Activated CD8-positive, alpha-beta T cell treated with anti-CD3 and anti-CD28 coated beads for 36 hours (primary cell): ENCODE data around the gene ARSG. TPM values are rescaled to one million over a fixed set of nuclear protein-coding genes. Genes with fewer than 3 reads are reported as not detected.

Experiments
- ATAC-seq: fragments of 200-7000 bp; cut with Tn5 transposase; one replicate; pipeline ENCODE4 v1.10.0; 2021; ENCODE audit warnings: mild to moderate bottlenecking, moderate library complexity
- CTCF ChIA-PET: fragments of 350-600 bp; sonication (Branson Sonifier 250); formaldehyde crosslinking; loops from one replicate; lab custom pipeline; 2021; ENCODE audit warnings: antibody characterized with exemption; lab: Charles Lee
- POLR2A ChIA-PET: fragments of 350-600 bp; sonication (Branson Sonifier 250); formaldehyde crosslinking; loops from one replicate; lab custom pipeline; 2021; ENCODE audit warnings: antibody characterized with exemption; lab: Charles Lee
- DNase-seq: peaks from one replicate; pipeline ENCODE4 v3.0.0-alpha.2; 2020
- H3K27ac Mint-ChIP-seq: one replicate; pipeline ENCODE4 v1.8.0; 2021; ENCODE audit warnings: mild to moderate bottlenecking, mixed read lengths
- H3K27me3 Mint-ChIP-seq: one replicate; pipeline ENCODE4 v1.8.0; 2021; ENCODE audit warnings: mixed read lengths
- H3K36me3 Mint-ChIP-seq: one replicate; pipeline ENCODE4 v1.8.0; 2021; ENCODE audit warnings: low read depth, mixed read lengths
- H3K4me1 Mint-ChIP-seq: one replicate; pipeline ENCODE4 v1.8.0; 2021; ENCODE audit warnings: low read depth, mixed read lengths
- H3K4me3 Mint-ChIP-seq: one replicate; pipeline ENCODE4 v1.8.0; 2021; ENCODE audit warnings: mild to moderate bottlenecking, moderate library complexity, mixed read lengths
- H3K9me3 Mint-ChIP-seq: one replicate; pipeline ENCODE4 v1.8.0; 2021; ENCODE audit warnings: mixed read lengths
- CTCF ChIP-seq: fragments of 200-600 bp; IDR thresholded peaks from one replicate; pipeline ENCODE4 v1.8.0; 2022; ENCODE audit warnings: antibody characterized with exemption, mild to moderate bottlenecking
- intact Hi-C: fragments of 100-400 bp; cut with micrococcal nuclease; formaldehyde crosslinking; loops from one replicate; pipeline ENCODE4 v1.10.0; 2022
- total RNA-seq, 2 experiments: library from RNA; stranded (reverse); gene quantifications; one replicate each; pipeline ENCODE4 v1.2.3, GENCODE V29; 2021

ARSG gene
- total RNA-seq, 2 experiments from 2014 or later = 7.2 to 8.4 TPM

GRCh38 chr17:68440526-68440925 is 149.2 kb downstream of the ARSG start:
- ChIA-PET POLR2A (interaction anchor here (1.9 kb wide), 1 partner anchor 18 kb away, joined by 6 read pairs; no protein-coding TSS in a partner anchor), CTCF (interaction anchor here (1.1 to 11.4 kb wide), 4 partner anchors 18 to 177 kb away, joined by 3 to 166 read pairs (median 13); partner anchors contain the start of gene WIPI1)
- peaks cover 3% of the 10 kb centered on the region for H3K36me3 Mint-ChIP-seq
- no peaks in the 10 kb centered on the region for H3K9me3 Mint-ChIP-seq
- intact Hi-C loops = no loop called here
- no peak for DNase-seq
- ATAC-seq = no peak
- H3K4me3 Mint-ChIP-seq = no peak overlapping the region
- no peaks in the 10 kb centered on the region for H3K27me3 Mint-ChIP-seq
- H3K4me1 Mint-ChIP-seq = peaks cover 35% of the 10 kb centered on the region
- TF ChIP-seq CTCF = no peak
- H3K27ac Mint-ChIP-seq = peak overlapping the region; percentile 61

- Mint-ChIP-seq H3K27me3 (no peaks in the 10 kb centered on the region), H3K9me3 (no peaks in the 10 kb centered on the region), H3K4me1 (peaks cover 29% of the 10 kb centered on the region), H3K36me3 (no peaks in the 10 kb centered on the region), H3K27ac (peak overlapping the region; percentile 61), H3K4me3 (no peak overlapping the region)
- DNase-seq (no peak), ATAC-seq (no peak)
- intact Hi-C loops = no loop called here
- ChIA-PET CTCF (interaction anchor here (1.1 to 11.4 kb wide), 4 partner anchors 17 to 178 kb away, joined by 3 to 166 read pairs (median 13); partner anchors contain the start of gene WIPI1), POLR2A (interaction anchor here (1.9 to 2.0 kb wide), 2 partner anchors 17 to 149 kb away, joined by 6 to 7 read pairs; partner anchors contain the start of gene ARSG)
- no peak for TF ChIP-seq CTCF
These were observed 149.9 kb downstream of the ARSG start for GRCh38 chr17:68441070-68441770.

DNA sequence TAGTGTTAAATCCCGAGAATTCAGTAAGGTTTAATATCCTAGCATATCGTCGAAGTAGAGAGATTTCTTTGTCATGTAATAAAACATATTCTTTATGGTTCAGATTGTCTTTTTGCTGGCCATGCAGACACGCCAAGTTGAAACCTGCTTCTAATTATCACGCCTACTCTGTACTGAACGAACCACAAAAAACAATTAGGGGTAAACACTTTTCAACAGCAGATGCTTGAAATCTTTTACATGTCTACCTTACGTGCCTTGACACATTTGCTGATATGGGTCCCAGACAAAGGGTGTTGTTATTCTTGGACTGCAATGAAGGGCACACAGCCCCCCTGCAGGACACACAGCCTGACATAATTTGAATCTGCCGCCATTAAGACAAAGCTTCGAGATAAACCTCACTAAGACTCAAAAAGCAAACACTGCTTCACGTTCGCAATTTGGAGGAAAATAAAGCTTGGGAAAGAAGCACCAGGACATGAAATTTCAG is 152.7 kb downstream of the ARSG start:
- Mint-ChIP-seq H3K27me3 (no peaks in the 10 kb centered on the region), H3K27ac (no peak overlapping the region), H3K9me3 (no peaks in the 10 kb centered on the region), H3K36me3 (no peaks in the 10 kb centered on the region), H3K4me1 (peaks cover 9% of the 10 kb centered on the region), H3K4me3 (no peak overlapping the region)
- ChIA-PET CTCF (interaction anchor here (0.7 to 11.4 kb wide), 4 partner anchors 8 to 22 kb away, joined by 3 to 166 read pairs (median 4); partner anchors contain the start of gene WIPI1), POLR2A (no interaction called here)
- TF ChIP-seq CTCF = no peak
- ATAC-seq = no peak
- intact Hi-C loops = no loop called here
- no peak for DNase-seq

- H3K27me3 Mint-ChIP-seq = no peaks in the 10 kb centered on the region
- TF ChIP-seq CTCF = no peak
- no peaks in the 10 kb centered on the region for H3K9me3 Mint-ChIP-seq
- DNase-seq (no peak), ATAC-seq (no peak)
- H3K27ac Mint-ChIP-seq = no peak overlapping the region
- peaks cover 9% of the 10 kb centered on the region for H3K4me1 Mint-ChIP-seq
- peaks cover 1% of the 10 kb centered on the region for H3K36me3 Mint-ChIP-seq
- intact Hi-C loops = no loop called here
- POLR2A ChIA-PET = interaction anchor here (0.6 to 0.7 kb wide), 2 partner anchors 11 to 994 kb away, joined by 3 to 5 read pairs; no protein-coding TSS in a partner anchor
- H3K4me3 Mint-ChIP-seq = no peak overlapping the region
- CTCF ChIA-PET = interaction anchor here (0.8 to 1.6 kb wide), 5 partner anchors 10 to 274 kb away, joined by 3 to 5 read pairs (median 4); no protein-coding TSS in a partner anchor
These were observed 154.4 kb downstream of the ARSG start for GRCh38 chr17:68445671-68446070.
